Stromal cell of bone marrow (primary cell): ENCODE measurements around the gene ID1.

Source experiments
- DNase-seq: peaks from one replicate; pipeline ENCODE4 v3.0.0-alpha.2; 2012; ENCODE audit warnings: low read depth

Gene ID1

DNA sequence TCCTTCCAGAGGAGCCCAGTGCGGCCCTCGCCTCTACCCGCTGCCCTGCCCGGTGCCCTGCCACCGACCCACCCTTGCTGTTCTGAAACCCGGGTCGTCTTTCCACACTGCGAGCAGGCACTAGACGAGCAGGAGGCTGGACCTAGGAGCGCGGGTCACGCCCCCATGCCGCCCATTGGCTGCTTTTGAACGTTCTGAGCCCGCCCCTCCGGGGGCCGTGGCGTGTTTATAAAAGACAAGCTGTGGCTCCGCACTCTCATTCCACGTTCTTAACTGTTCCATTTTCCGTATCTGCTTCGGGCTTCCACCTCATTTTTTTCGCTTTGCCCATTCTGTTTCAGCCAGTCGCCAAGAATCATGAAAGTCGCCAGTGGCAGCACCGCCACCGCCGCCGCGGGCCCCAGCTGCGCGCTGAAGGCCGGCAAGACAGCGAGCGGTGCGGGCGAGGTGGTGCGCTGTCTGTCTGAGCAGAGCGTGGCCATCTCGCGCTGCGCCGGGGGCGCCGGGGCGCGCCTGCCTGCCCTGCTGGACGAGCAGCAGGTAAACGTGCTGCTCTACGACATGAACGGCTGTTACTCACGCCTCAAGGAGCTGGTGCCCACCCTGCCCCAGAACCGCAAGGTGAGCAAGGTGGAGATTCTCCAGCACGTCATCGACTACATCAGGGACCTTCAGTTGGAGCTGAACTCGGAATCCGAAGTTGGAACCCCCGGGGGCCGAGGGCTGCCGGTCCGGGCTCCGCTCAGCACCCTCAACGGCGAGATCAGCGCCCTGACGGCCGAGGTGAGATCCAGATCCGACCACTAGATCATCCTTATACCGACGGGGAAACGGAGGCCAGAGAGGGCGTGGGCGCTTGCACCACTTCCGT is at the start of gene ID1:
TSS of gene ID1 (plus strand) at position 259 of the 871 bp plus-strand sequence. CDS start at position 358, 99 bp downstream.
- peak; percentile 94 for DNase-seq

- DNase-seq, result no peak
Measured at GRCh38 chr20:31559704-31560093, 45.4 kb upstream of the ID1 start.

DNA sequence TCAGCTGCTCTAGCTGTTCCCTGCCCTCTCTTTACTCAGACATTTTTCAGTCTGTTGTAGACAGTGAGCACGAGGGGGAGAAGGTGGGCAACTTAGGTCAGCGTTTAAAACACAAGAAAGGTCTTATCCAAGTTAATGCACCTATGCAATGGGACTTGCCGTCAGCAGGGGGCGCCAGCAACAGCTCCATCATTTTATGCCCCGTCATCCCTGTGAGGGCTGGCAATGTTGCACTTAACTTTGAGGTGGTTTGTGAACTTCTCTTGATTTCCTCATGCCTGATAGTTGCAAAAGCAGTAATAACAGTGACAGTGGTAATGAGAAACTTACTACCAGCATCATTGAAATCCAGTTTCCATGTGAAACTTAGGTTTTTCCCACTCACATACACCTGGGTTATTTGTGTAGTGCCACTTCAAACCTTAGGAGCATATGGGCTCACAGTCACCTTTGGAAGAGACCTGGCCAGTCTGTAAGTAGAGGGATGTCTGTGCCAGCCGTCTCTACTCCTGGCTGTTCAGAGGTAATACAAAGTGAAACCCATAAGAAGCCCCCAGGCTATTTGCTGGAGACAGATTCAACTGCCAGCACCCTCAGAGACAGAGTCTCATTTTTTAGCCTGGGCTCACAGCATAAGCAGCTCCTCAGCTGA is 44.9 kb upstream of the ID1 start:
- peak; percentile 85 for DNase-seq

GRCh38 chr20:31560746-31561598 is 44.1 kb upstream of the ID1 start:
- DNase-seq, result peak; percentile 94

DNA sequence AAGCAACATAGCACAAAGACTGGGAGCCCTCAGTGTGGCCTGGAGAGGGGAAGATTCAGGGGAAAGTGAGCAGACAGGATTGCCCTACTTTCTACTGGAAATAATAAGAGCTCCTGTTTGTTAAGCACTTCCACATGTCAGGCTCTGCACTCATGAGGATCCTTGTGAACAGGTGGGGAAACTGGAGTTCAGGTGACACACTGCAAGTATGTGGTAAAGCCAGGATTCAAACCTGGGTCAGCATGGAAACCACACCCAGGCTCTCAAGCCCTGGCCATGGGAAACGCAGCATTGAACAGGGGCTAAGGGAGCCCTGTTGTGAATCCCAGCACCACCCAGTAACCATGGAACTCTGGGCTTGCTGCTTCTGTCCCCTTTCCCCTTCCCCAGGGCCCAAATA is 42.8 kb upstream of the ID1 start:
- no peak for DNase-seq

DNA sequence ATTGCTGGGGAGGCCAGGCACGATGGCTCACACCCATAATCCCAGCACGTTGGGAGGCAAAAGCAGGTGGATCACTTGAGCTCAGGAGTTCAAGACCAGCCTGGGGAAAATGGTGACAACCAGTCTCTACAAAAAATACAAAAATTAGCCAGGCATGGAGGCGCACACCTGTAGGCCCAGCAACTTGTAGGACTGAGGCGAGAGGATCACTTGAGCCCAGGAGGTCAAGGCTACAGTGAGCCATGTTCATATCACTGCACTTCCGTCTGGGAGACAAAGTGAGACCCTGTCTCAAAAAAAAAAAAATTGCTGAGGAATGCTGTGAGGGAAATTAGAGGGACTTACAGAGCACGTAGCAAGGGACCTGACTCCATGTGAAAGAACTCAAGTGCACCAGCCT is 40.8 kb upstream of the ID1 start:
- no peak for DNase-seq

DNA sequence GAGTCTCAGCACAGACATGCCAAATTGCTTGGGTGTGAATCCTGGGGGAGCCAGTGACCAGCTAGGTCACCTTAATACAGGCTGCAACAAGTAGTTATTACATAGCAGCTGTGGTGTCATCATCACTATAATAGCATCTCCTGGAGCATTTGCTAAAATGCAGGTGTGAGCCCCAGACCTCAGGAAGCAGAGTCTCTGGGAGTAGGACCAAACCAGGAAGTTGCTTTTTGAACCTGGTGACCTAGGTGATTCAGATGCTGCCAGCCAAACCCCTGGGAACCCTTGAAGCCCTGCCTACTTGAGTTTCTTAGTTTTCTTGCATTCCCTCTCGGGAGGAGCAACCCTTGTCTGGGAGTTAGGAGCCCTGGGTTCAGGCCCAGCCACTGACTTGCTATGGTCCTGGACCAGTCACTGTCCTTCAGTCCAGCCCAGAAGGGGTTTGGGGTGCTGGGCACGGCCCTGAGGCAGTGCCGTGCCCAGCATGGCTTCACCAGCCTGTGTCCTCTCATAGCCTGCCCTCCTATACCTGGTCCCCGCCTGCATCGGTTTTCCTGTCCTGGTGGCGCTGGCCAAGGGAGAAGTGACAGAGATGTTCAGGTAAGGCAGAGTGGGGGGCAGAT is 39.3 kb upstream of the ID1 start:
- no peak for DNase-seq

GRCh38 chr20:31566319-31566657 is 38.8 kb upstream of the ID1 start:
- DNase-seq, result no peak

- no peak for DNase-seq
Measured at GRCh38 chr20:31566658-31567379, 38.3 kb upstream of the ID1 start.

- no peak for DNase-seq
Measured at GRCh38 chr20:31567380-31567720, 37.7 kb upstream of the ID1 start.

DNA sequence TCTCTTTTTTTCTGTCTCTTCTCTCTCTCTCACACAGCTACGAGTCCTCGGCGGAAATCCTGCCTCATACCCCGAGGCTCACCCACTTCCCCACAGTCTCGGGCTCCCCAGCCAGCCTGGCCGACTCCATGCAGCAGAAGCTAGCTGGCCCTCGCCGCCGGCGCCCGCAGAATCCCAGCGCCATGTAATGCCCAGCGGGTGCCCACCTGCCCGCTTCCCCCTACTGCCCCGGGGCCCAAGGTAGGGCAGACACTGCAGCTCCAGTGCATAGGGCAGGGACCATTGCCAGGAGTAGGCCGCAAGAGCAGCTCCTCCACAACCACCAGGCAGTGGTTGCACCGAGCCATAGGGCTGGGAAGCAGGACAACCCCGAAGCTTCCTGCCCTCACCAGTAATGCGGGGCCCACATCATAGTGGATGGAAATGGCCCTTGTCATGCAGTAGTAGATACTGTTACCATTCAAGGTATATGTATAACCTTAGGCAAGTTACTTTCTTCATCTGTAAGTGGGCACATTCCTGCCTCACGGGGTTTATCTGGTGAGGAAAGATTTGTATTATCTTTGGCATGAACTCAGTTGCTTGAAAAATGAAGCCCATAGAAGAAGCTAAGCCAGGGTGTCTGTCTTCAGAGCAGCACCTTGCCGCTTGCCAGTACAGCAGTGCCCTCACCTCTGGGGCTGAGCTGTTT is 36.9 kb upstream of the ID1 start:
- no peak for DNase-seq

DNA sequence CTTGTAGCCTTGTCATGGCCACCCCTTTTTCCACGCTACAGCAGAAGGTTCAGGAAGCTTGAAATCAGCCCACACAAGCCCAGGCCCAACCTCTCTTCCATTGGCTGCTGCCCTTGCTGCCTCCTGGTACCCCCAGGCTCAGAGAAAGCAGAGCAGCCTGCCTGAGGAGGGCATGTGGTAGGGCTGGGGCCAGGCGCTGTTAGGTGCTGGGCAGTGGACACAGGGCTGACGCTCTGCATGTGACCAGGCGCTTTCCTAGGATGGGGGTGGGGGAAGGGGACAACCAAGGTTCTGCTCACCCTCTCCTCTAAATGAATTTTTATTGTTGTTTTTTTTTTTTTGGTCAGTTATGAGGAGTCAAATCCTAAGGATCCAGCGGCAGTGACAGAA is 36.3 kb upstream of the ID1 start:
- no peak for DNase-seq

GRCh38 chr20:31569163-31570020 is 35.7 kb upstream of the ID1 start:
- DNase-seq, result no peak

GRCh38 chr20:31570021-31570463 is 35.0 kb upstream of the ID1 start:
- no peak for DNase-seq

DNA sequence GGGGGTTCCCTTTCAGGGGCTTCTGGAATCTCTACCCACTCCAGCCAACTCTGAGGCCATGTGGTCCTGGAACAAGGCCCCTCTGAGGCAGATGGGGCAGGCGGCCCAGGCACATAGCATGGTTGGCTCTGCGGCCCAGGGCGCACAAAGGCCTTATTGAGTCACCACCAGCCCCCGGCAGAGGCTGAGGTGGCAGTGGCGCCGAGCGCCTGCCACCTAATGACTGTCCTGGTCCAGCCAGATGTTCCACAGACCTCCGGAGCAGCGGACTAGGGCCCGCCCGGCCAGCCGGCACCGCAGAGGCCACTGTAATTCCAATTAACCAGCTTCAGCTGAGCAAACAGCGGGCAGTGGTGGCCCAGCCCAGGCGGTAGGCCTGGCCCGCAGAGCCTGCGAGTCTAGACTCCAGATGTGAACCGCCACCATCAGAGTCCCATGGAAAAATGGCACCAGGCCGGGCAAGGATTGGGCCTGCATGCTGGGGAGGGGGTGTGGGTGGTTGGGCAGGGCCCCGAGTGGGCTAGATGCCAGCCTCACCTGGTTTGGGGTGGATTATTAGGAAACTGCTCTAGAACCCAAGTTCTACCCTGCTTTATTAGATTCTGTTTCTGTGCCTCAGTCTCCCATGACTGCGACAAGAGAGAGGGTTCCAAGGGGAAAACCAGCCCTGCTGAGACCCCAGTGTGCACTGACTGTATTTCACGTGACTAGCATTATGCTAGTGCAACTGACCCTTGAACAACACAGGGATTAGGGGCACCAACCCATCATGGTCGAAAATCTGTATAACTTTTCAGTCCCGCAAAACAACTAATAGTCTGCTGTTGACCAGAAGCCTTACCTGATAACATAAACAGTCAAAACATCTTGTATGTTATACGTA is 34.1 kb upstream of the ID1 start:
- no peak for DNase-seq

DNA sequence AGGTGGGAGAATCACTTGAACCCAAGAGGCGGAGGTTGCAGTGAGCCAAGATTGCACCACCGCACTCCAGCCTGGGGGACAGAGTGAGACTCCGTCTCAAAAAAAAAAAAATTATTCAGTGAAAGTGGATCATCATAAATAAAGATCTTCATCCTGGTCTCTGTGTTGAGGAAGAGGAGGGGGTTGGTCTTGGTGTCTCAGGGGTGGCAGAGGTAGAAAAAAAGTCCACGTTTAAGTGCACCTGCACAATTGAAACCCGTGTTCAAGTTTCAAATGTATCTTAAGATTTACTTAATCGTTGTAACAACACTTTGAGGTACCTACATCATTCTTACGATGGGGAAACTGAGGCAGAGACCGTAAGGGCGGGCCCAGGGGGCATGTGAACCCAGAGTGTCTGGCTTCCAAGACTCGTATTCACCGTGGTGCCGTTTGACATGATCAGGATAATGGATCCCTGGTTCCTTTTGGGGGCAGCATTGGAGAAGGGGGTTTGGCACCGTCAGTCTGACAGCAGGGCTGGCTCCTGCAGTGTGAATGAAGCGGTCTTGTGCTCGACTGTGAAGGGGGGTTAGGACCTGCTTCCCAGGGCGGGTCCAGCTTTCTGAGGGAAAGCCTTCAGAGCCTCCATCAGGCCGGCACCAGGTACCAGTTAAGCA is 32.9 kb upstream of the ID1 start:
- DNase-seq, result no peak

GRCh38 chr20:31572701-31573554 is 32.2 kb upstream of the ID1 start:
- peak; percentile 98 for DNase-seq
